ENCODE results near the gene DOCK3. TPM values are rescaled to one million over a fixed set of nuclear protein-coding genes. Genes with fewer than 3 reads are reported as not detected.

Gene DOCK3
- total RNA-seq, 1 experiment from 2014 or later: 0.15 TPM

DNA sequence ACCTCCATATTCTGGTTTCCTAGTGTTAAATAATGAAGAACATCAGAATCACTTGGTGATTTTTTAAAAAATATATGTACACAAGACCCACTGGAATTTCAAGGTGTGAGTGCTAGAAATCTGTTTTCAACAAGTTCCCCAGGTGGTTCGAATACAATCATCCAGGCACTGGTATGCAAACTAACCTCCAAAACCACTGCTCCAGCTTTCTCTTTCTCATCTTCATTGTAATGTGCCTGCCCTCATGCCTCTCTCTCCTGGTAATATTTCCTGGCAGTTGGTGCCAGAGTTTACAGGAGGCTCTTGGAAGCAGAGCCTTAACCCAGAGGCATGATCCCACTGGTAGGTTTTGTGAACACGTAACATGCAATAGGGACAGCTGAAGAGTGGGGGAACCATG lies 547.2 kb downstream of the DOCK3 start:
- H3K27me3 ChIP-seq (ENCODE audit: low read length): peaks cover 45% of the 10 kb centered on the region
- POLR2A ChIA-PET (ENCODE audit: unreplicated experiment): no interaction called here
- no peak for ATAC-seq

DNA sequence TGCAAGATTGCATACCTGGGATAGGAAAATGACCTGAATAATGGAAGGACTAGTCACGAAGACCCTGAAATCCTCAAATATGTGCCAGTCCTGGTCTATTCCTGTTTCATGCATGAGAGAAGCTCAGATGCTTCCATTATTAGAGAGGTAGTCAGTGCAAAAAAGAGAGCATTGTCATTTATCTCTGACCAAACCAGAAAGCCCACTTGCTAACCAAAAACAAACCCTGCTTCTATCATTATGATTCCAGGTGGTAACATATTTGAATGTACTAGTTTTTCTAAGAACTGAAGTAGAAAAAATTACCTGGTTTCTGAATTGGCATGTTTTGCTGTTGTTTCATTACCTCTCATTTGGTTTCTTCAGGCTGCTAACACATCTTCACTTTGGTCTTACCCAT lies 549.6 kb downstream of the DOCK3 start:
- POLR2A ChIA-PET (ENCODE audit: unreplicated experiment): no interaction called here
- intact Hi-C loops (cut with micrococcal nuclease): no loop called here
- H4K20me1 ChIP-seq (ENCODE audit: low read length): no peaks in the 10 kb centered on the region

More for the DNA sequence above, 547.2 kb downstream of the DOCK3 start:
- CTCF ChIA-PET: no interaction called here
- Histone ChIP-seq H3K4me3 (ENCODE audit: low read length) (no peak overlapping the region), H2AFZ (ENCODE audit: low read length) (no peak overlapping the region), H3K36me3 (ENCODE audit: low read depth, low read length) (no peaks in the 10 kb centered on the region), H3K79me2 (ENCODE audit: low read length) (no peaks in the 10 kb centered on the region), H4K20me1 (ENCODE audit: low read length) (no peaks in the 10 kb centered on the region), H3K27ac (ENCODE audit: low read length) (no peak overlapping the region), H3F3A (ENCODE audit: low read length, unreplicated experiment) (no peaks in the 10 kb centered on the region), H3K4me2 (ENCODE audit: low read length) (no peak overlapping the region), H3K4me1 (ENCODE audit: insufficient read depth, low read length) (no peaks in the 10 kb centered on the region), H3K9ac (ENCODE audit: low read length) (no peak overlapping the region), H3K9me2 (replicated peaks; ENCODE audit: low read length) (no peaks in the 10 kb centered on the region), H3K9me3 (ENCODE audit: low read length) (no peaks in the 10 kb centered on the region)
- no peak for TF ChIP-seq EZH2 (IDR thresholded peaks at IDR 0.05; ENCODE audit: low read length, unreplicated experiment)
- BruUV-seq (replicated peaks): no TSS peak
- DNase-seq: no peak
- intact Hi-C loops (cut with micrococcal nuclease): no loop called here

DNA sequence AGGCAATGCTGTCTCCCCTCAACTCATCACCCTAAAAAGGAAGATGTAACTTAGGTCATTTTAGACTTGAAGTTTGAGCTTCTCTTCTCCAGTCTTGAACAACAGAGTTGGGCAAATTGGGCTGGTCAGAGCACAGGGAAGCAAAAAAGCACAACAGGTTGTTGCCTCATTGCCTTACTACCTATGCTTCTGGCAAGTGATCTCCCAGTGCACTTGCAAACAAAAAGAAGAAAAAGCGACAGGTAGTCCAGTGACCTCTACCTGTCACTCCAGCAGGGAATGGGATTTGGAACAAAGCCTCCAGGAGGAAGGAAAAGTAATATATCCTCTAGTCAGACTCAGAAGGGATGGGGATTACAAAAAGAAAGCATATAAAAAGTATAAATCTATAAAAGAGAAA lies 550.1 kb downstream of the DOCK3 start:
- intact Hi-C loops (cut with micrococcal nuclease): no loop called here
- ChIA-PET CTCF (no interaction called here), POLR2A (ENCODE audit: unreplicated experiment) (no interaction called here)
- Histone ChIP-seq H3K4me3 (ENCODE audit: low read length) (no peak overlapping the region), H3K4me2 (ENCODE audit: low read length) (no peak overlapping the region), H3F3A (ENCODE audit: low read length, unreplicated experiment) (no peaks in the 10 kb centered on the region), H3K27ac (ENCODE audit: low read length) (no peak overlapping the region), H4K20me1 (ENCODE audit: low read length) (no peaks in the 10 kb centered on the region), H3K9ac (ENCODE audit: low read length) (no peak overlapping the region), H3K9me3 (ENCODE audit: low read length) (no peaks in the 10 kb centered on the region), H3K79me2 (ENCODE audit: low read length) (no peaks in the 10 kb centered on the region), H3K9me2 (replicated peaks; ENCODE audit: low read length) (no peaks in the 10 kb centered on the region), H3K36me3 (ENCODE audit: low read depth, low read length) (no peaks in the 10 kb centered on the region), H3K27me3 (ENCODE audit: low read length) (peaks cover 36% of the 10 kb centered on the region; the same call in 1 of the 2 replicates), H2AFZ (ENCODE audit: low read length) (no peak overlapping the region), H3K4me1 (ENCODE audit: insufficient read depth, low read length) (no peaks in the 10 kb centered on the region)
- BruUV-seq (replicated peaks): no TSS peak
- TF ChIP-seq EZH2phosphoT487 (IDR thresholded peaks at IDR 0.05; ENCODE audit: borderline replicate concordance, low read length) (no peak), CTCF (conservative IDR thresholded peaks at IDR 0.05; ENCODE audit: low read depth, low read length) (no peak), EZH2 (IDR thresholded peaks at IDR 0.05; ENCODE audit: low read length, unreplicated experiment) (no peak)
- ATAC-seq (no peak), DNase-seq (no peak)

More for the DNA sequence above, 549.6 kb downstream of the DOCK3 start:
- H3K27ac ChIP-seq (ENCODE audit: low read length): no peak overlapping the region
- no peak for TF ChIP-seq EZH2 (IDR thresholded peaks at IDR 0.05; ENCODE audit: low read length, unreplicated experiment)
- no peak for TF ChIP-seq EZH2phosphoT487 (IDR thresholded peaks at IDR 0.05; ENCODE audit: borderline replicate concordance, low read length)
- no peak for TF ChIP-seq CTCF (conservative IDR thresholded peaks at IDR 0.05; ENCODE audit: low read depth, low read length)
- no peaks in the 10 kb centered on the region for H3K4me1 ChIP-seq (ENCODE audit: insufficient read depth, low read length)
- no peaks in the 10 kb centered on the region for H3F3A ChIP-seq (ENCODE audit: low read length, unreplicated experiment)
- H2AFZ ChIP-seq (ENCODE audit: low read length): no peak overlapping the region
- no peak overlapping the region for H3K4me2 ChIP-seq (ENCODE audit: low read length)
- CTCF ChIA-PET: no interaction called here
- DNase-seq: no peak
- no peaks in the 10 kb centered on the region for H3K79me2 ChIP-seq (ENCODE audit: low read length)
- no peak overlapping the region for H3K4me3 ChIP-seq (ENCODE audit: low read length)
- no TSS peak for BruUV-seq (replicated peaks)
- peaks cover 41% of the 10 kb centered on the region for H3K27me3 ChIP-seq (ENCODE audit: low read length)
- H3K9ac ChIP-seq (ENCODE audit: low read length): no peak overlapping the region
- H3K9me3 ChIP-seq (ENCODE audit: low read length): no peaks in the 10 kb centered on the region
- no peaks in the 10 kb centered on the region for H3K36me3 ChIP-seq (ENCODE audit: low read depth, low read length)
- no peak for ATAC-seq
- no peaks in the 10 kb centered on the region for H3K9me2 ChIP-seq (replicated peaks; ENCODE audit: low read length)

Data from PC-3 (cell line).